Endothelial cell of umbilical vein (primary cell): Measurements from ENCODE around the gene ADGRL3.

Source experiments
- FOS ChIP-seq: IDR thresholded peaks from 2 replicates; pipeline ENCODE4 v1.6.1; 2011; ENCODE audit warnings: mild to moderate bottlenecking, low read length, moderate library complexity, borderline replicate concordance; ENCODE audit not compliant: insufficient read depth
- POLR2A ChIP-seq: IDR thresholded peaks from 2 replicates; pipeline ENCODE4 v1.6.1; 2012; ENCODE audit warnings: low read depth, mild to moderate bottlenecking, control low read depth, low read length

DNA sequence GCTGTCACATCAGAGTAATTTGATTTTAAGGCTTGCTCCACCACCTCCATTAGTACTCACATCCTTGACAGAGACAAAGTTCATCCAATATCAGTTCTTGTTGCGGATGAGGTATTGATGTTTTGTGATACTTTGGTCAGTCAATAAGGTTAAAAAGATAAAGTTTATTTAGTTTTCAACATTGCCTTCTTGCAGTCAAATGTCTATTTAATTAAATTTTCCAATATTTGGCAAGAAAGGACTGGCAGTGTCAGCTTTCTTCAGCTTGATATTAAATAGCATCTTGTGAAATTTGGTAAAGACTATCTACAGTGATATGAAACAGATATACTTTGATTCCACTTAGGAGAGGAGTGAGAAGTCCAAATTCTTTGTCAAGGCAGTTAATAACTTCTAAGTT is 493.4 kb downstream of the ADGRL3 start:
- TF ChIP-seq FOS, result no peak
- TF ChIP-seq POLR2A, result no peak
